ENCODE results near the gene LGALS1.

Gene LGALS1

GRCh38 chr22:37674951-37675929 is at the start of gene LGALS1:
Gene LGALS1, plus strand, starts transcription at chr22:37675636. Its CDS starts 67 bp downstream, at chr22:37675703.
- DNase-seq (ENCODE audit: low read depth, low spot score) = peak; percentile 81
- peak within 1 kb of the TSS; percentile 92 for H3K27ac ChIP-seq

GRCh38 chr22:37625737-37626136 is 49.7 kb upstream of the LGALS1 start:
- H3K27ac ChIP-seq = no peak overlapping the region
- DNase-seq (ENCODE audit: low read depth, low spot score) = no peak

DNA sequence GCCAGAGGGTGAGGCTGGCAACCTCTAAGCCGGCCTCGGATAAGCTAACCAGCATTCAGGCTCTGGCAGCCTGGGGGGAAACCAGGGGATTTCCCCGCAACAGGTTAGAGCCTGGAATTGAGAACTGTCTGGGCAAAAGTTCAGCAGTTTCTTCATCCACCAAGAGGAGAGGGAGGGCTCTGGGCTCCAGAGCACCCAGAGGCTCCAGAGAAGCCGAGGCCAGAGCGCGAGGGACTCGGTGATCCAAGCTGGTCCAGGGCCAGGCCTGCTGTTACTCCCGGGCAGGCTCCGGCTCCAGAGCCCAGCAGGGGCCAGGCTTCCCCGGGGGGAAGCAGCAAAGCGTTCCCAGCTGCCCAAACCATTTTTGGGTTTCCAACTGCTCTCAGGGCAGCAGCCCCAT is 49.3 kb upstream of the LGALS1 start:
- H3K27ac ChIP-seq = no peak overlapping the region
- no peak for DNase-seq (ENCODE audit: low read depth, low spot score)

DNA sequence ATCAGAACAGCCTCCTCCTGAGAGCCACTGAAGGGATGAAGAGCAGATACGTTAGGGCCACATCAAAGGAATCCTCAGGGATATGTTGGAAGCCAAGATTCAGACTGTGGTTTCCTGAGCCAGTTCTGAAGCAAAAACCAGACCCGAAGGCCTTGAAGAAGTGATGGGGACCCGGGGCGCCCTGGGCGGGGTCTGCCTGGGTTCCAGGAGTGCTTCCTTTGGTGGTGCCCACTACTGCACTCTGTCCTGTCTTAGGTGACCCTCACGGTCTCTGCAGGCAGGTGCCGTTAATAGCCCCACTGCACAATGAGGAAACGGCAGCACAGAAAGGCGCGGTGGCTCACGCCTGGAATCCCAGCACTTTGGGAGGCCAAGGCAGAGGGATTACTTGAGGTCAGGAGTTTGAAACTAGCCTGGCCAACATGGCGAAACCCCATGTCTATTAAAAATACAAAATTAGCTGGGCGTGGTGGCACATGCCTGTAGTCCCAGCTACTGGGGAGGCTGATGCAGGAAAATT is 48.8 kb upstream of the LGALS1 start:
- DNase-seq (ENCODE audit: low read depth, low spot score) = no peak
- no peak overlapping the region for H3K27ac ChIP-seq

GRCh38 chr22:37627121-37627520 is 48.3 kb upstream of the LGALS1 start:
- no peak overlapping the region for H3K27ac ChIP-seq
- no peak for DNase-seq (ENCODE audit: low read depth, low spot score)

DNA sequence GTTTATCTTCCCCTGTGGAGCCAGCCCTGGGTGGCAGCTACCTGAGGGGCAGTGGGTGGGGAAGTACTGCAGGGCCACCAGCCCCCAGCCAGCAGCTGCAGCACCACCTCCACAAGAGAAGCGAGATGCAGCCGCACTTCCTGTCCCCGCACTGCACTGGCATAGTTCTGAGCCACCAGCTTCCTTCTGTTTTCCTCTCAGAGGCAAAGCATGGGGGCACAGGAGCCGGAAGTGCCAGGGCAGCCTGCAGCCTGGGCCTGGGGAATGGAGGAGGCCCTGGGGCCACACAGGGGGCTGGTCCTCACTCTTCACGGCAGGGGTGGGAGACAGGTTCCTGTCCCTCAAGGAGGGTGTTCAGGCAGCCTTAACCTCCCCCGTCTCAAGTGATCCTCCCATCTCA is 47.9 kb upstream of the LGALS1 start:
- no peak for DNase-seq (ENCODE audit: low read depth, low spot score)
- no peak overlapping the region for H3K27ac ChIP-seq

GRCh38 chr22:37628830-37629229 is 46.6 kb upstream of the LGALS1 start:
- no peak overlapping the region for H3K27ac ChIP-seq
- DNase-seq (ENCODE audit: low read depth, low spot score) = no peak

DNA sequence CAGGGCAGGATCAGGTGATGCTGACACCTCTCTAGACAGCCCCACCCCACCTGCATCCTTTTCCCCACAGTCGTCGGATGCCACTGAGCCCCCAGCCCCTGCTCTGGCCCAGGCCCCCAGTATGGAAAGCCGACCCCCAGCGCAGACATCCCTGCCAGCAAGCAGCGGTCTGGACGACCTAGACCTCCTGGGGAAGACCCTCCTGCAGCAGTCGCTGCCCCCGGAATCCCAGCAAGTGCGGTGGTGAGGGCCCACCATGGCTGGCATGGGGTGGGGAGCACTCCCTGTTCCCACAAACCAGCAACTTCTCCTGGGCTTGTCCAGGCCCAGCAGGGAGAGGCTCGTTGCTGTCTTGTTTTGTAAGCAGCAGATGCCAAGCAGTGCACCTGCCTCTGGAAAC is 45.5 kb upstream of the LGALS1 start:
- no peak for DNase-seq (ENCODE audit: low read depth, low spot score)
- H3K27ac ChIP-seq = no peak overlapping the region

DNA sequence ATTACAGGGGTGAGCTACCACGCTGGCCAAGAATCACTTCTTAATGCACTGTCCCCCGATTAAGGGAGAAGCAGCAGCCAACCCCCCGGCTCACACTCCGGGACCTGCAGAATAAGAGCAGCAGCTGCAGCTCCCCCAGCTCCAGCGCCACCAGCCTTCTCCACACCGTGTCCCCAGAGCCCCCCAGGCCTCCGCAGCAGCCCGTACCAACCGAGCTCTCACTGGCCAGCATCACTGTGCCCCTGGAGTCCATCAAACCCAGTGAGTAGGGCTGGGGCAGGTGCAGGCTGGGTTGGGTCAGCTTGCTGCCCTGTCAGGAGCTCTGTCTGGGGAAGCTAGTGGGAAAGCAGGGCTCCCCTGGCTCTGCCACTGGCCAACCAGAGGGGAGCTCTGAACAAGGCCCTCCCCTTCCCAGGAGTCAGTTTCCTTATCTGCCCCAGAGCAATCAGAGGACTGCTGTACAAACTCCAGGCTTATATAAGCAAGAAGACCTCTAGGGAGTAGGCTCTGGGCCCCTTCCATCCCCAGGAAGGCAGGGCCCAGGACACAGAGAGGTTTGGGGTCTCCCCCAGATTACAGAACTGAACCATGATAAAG is 44.5 kb upstream of the LGALS1 start:
- H3K27ac ChIP-seq = no peak overlapping the region
- no peak for DNase-seq (ENCODE audit: low read depth, low spot score)

DNA sequence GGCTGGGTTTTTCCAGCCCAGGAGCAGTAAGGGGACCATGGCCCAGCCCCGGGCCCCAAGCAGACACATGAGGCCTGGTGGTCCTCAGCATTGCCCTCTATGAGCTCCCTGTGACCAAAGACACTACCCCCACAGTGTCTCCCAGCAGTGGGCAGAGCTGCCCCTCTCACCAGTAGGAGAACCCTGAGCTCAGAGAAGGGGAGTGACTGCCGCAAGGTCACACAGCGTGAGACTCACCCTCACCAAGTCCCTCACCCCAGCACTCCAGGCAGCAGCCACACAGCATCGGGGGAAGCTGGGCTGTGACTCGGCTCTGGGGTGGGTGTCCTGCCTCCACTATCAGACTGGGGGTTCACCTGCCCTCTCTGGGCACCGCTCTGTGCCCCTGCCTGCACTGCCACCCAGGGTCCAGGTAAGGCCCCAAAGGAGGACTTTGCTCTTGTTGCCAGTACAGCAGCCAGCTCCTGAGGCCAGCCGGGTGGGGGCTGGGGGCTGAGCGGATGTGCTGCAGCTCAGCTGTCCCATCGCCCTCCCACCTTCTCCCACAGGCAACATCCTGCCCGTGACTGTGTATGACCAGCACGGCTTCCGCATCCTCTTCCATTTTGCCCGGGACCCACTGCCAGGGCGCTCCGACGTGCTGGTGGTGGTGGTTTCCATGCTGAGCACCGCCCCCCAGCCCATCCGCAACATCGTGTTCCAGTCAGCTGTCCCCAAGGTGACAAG is 43.8 kb upstream of the LGALS1 start:
- no peak overlapping the region for H3K27ac ChIP-seq
- no peak for DNase-seq (ENCODE audit: low read depth, low spot score)

DNA sequence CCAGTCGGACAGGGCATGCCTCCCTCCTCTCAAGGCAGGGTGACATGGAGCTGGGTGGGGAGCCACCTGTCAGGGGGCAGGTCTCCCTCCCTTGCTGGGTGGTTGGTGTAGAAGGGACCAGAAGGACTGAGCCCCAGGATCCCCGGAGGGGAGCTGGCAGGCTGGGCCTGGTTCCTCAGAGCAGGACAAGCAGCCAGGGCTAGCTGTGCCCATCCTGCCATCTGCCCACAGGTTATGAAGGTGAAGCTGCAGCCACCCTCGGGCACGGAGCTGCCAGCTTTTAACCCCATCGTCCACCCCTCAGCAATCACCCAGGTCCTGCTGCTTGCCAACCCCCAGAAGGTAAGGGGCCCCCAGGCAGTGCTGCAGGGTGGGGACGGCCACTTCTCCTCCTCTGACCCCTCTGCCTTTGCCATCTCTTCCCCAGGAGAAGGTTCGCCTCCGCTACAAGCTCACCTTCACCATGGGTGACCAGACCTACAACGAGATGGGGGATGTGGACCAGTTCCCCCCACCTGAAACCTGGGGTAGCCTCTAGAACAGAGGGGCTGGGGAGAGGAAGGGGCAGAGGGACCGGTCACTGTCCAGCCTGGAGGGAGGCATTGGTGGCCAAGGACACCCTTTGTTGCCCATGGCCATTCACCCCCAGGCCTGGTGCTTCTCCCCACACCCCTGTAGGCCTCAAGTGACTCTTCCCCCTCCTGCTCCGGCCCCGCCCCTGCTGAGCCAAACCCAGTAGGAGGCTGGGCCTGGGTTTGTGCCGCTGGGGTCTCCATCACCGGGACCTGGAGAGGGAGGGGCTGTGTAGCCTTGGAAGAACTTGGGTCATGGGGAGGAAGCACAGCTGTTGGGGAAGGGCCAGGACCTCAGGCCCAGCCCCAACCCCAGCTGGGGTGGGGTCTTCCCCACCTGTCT is 43.0 kb upstream of the LGALS1 start:
- DNase-seq (ENCODE audit: low read depth, low spot score) = no peak
- H3K27ac ChIP-seq = no peak overlapping the region

- DNase-seq (ENCODE audit: low read depth, low spot score) = no peak
These were observed 42.3 kb upstream of the LGALS1 start for GRCh38 chr22:37633089-37633624.

DNA sequence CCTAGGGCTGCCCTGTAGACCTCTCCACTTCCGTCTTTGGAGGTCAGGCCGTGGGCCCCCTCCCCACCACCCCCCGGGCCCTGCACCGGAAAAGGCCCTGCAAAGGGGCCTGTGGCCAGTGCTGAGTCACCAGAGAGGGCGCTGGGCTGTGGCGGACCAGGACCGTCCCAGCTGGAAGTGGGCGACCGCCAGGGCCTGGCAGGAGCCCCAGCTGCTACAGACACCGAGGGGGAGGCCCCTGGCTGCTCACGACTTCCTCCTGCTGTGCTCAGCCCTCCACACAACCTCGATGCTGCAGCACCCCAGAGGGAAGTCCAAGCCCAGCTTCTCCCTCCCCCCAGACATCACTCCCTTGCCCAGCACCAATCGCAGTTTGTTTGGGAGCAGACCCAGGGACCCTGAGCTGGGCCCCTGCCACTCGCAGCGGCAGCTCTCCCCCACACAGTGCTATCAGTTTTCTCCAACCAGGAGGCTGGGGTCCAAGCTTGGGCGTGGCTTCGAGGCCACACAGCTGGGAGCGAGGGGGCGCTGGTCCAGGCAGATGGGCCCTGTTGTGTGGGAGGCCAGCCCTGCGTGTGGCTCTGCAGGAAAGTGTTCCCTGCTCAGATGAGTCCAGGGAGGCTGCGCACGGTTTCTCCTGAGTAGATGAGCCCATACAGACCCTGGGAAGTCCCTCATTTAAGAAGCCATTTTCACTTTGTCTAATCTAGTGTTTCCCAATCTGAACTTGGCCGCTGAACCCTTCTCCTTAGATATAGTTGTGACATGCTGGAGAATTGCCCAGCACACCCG is 41.6 kb upstream of the LGALS1 start:
- no peak overlapping the region for H3K27ac ChIP-seq
- no peak for DNase-seq (ENCODE audit: low read depth, low spot score)

More at GRCh38 chr22:37633089-37633624, 42.3 kb upstream of the LGALS1 start:
- no peak overlapping the region for H3K27ac ChIP-seq

GRCh38 chr22:37634417-37634924 is 41.0 kb upstream of the LGALS1 start:
- DNase-seq (ENCODE audit: low read depth, low spot score) = no peak
- H3K27ac ChIP-seq = no peak overlapping the region

GRCh38 chr22:37635157-37635556 is 40.3 kb upstream of the LGALS1 start:
- DNase-seq (ENCODE audit: low read depth, low spot score) = no peak
- no peak overlapping the region for H3K27ac ChIP-seq

GRCh38 chr22:37636186-37636948 is 39.1 kb upstream of the LGALS1 start:
- no peak for DNase-seq (ENCODE audit: low read depth, low spot score)
- H3K27ac ChIP-seq = no peak overlapping the region

GRCh38 chr22:37636949-37637273 is 38.5 kb upstream of the LGALS1 start:
- no peak for DNase-seq (ENCODE audit: low read depth, low spot score)
- no peak overlapping the region for H3K27ac ChIP-seq
